Measurements from ENCODE around the gene RGS17.

Gene RGS17

DNA sequence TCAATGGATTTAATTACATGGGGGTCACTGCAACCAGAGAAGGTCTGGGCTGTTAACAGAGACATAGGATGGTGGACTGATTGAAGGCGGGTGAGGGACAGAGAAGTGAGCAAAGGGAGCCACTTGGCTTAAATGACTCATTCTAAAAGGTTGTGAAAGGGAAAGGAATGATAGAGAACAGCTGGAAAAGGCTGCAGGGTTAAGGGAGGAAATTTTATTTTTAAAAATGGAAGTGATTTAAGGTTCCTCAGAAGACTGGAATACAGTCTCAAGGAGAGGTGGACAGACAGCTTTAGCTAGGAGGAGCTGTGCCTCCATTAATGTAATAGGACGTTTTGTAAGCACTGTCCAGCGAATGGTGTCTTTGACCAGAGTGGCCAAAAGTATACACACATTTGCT is 46.7 kb downstream of the RGS17 start:
- TF ChIP-seq, protein P1, sequence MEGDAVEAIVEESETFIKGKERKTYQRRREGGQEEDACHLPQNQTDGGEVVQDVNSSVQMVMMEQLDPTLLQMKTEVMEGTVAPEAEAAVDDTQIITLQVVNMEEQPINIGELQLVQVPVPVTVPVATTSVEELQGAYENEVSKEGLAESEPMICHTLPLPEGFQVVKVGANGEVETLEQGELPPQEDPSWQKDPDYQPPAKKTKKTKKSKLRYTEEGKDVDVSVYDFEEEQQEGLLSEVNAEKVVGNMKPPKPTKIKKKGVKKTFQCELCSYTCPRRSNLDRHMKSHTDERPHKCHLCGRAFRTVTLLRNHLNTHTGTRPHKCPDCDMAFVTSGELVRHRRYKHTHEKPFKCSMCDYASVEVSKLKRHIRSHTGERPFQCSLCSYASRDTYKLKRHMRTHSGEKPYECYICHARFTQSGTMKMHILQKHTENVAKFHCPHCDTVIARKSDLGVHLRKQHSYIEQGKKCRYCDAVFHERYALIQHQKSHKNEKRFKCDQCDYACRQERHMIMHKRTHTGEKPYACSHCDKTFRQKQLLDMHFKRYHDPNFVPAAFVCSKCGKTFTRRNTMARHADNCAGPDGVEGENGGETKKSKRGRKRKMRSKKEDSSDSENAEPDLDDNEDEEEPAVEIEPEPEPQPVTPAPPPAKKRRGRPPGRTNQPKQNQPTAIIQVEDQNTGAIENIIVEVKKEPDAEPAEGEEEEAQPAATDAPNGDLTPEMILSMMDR (IDR thresholded peaks at IDR 0.05): no peak
- no peak for TF ChIP-seq ZFX (IDR thresholded peaks at IDR 0.05; ENCODE audit: borderline replicate concordance)
- no peak overlapping the region for H3K27ac ChIP-seq

DNA sequence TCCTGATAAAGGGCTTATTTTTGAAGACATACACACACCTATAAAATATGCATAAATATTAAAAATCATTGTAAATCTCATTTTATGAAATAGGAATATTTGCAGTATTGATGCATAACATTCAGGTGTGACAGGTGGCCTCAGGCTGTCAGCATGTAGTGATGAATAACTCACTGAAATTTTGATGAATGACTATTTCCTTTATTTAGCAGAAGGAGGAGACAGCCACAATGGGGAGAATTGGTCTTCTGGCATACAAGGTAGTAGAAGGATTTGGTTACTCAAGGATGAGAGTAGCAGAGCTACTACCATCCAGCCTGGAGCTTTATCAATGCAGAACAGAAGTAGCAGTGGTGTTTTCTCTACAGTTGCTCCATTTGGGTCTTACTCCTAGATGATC is 47.2 kb downstream of the RGS17 start:
- TF ChIP-seq, protein P1 (IDR thresholded peaks at IDR 0.05): no peak
- TF ChIP-seq ZFX (IDR thresholded peaks at IDR 0.05; ENCODE audit: borderline replicate concordance): no peak
- H3K27ac ChIP-seq: no peak overlapping the region

DNA sequence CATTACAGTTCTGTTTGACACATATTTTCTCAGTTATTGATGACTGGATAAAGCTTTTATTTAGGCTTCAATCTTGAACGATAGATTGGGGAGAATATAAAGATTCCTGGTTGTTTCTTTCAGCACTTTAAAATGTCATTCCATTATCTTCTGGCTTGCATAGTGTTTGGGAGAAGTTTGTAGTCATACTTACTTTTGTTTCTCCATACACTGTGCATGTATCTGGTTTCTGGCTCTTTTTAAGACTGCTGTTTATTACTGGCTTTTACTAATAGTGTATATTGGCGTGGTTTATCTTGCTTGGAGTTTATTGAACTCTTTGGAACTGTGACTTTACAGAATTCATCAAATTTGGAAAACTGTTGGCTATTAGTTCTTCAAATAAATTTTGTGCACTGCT is 49.2 kb downstream of the RGS17 start:
- no peak overlapping the region for H3K27ac ChIP-seq

DNA sequence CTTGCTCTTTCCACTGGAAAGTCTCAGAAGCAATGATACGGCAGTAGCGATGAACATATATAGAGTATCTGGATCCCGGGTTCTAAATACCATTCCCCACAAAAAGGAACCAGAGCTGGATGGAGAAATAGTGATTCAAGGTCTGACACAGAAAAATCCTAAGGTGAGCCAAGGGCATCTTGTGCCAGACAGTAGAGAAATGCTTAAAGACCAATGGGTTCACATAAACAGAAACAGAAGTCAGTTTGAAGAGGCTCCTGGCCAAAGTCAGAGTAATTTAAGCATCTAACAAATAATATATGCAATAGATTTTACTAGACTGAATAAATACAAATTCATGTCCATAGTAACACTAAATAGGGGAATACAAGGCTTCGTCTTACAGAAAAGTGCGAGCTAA is 54.7 kb downstream of the RGS17 start:
- TF ChIP-seq, protein P1 (IDR thresholded peaks at IDR 0.05): no peak
- no peak for TF ChIP-seq ZFX (IDR thresholded peaks at IDR 0.05; ENCODE audit: borderline replicate concordance)
- no peak overlapping the region for H3K27ac ChIP-seq

More for the DNA sequence above, 49.2 kb downstream of the RGS17 start:
- TF ChIP-seq, protein P1 (IDR thresholded peaks at IDR 0.05): no peak
- no peak for TF ChIP-seq ZFX (IDR thresholded peaks at IDR 0.05; ENCODE audit: borderline replicate concordance)

DNA sequence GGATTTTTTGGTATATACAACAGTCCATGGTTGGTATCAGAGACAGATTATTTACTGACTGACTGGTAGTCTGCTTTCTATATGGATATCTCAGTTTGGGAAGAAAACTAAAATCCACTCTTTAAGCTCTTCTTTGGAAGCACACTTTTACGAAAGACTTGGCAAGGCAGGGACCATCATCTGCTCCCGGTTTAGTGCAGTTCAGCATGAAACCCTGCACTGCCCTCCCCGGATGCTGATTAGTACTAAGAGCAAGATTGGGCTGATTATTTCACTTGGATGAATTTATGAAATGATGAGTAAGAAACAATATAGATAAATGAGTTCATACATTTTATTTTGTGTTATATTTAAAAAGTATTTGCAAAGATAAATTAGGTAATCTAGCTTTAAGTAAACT is 56.3 kb downstream of the RGS17 start:
- H3K27ac ChIP-seq: no peak overlapping the region
- TF ChIP-seq, protein P1 (IDR thresholded peaks at IDR 0.05): no peak
- TF ChIP-seq ZFX (IDR thresholded peaks at IDR 0.05; ENCODE audit: borderline replicate concordance): no peak

DNA sequence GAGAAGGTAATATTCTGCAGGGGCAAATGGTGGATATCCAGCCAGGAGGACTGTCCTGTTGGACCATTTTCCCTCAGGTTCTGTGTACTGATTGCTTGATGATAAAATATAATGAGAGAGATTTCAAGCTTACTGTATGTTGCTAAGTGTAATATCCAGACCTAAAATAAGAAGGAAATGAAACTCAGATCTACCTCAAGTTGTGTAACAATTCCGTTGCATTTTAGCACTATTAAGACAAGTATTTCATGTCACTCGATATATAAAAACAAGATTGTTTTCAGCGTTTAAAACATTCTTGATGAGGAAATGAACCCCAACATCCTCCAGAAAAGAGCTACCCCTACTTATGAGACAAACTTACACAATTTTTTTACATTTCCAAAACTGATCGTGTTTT is 57.2 kb downstream of the RGS17 start:
- no peak overlapping the region for H3K27ac ChIP-seq
- TF ChIP-seq, protein P1 (IDR thresholded peaks at IDR 0.05): no peak
- TF ChIP-seq ZFX (IDR thresholded peaks at IDR 0.05; ENCODE audit: borderline replicate concordance): no peak

DNA sequence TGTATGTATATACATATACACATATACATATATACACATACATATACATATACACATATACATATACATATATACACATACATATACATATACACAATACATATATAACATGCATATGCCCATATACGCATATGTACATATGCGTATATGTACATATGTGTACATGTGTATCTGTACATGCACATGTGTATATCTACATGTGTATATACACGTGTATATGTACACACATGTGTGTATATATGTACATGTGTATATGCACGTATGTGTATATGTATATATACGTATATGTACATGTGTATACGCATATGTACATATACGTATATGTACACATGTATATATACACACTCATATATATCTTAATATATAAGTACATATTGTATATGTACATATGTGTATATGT is 60.3 kb downstream of the RGS17 start:
- no peak for TF ChIP-seq ZFX (IDR thresholded peaks at IDR 0.05; ENCODE audit: borderline replicate concordance)
- TF ChIP-seq, protein P1 (IDR thresholded peaks at IDR 0.05): no peak
- no peak overlapping the region for H3K27ac ChIP-seq
